PC-9 (cell line): ENCODE results near the gene SAMD14. TPM values are rescaled to one million over a fixed set of nuclear protein-coding genes. Genes with fewer than 3 reads are reported as not detected.

Source experiments
- BruUV-seq: library from RNA; stranded (reverse); fragments of 400-500 nt; replicated peaks from 2 replicates; lab custom pipeline; 2021; lab: Mats Ljungman, UMichigan
- CTCF ChIA-PET: fragments of 300-600 bp; sonication (Branson Sonifier 250); formaldehyde crosslinking; loops from one replicate; lab custom pipeline; 2022; ENCODE audit warnings: antibody characterized with exemption; lab: Charles Lee
- POLR2A ChIA-PET: fragments of 300-600 bp; sonication (Branson Sonifier 250); formaldehyde crosslinking; loops from one replicate; lab custom pipeline; 2022; ENCODE audit warnings: antibody characterized with exemption; ENCODE audit not compliant: unreplicated experiment; lab: Charles Lee
- DNase-seq, 2 experiments: peaks; one replicate each; pipeline versions ENCODE4 v3.0.0 to v3.0.0-alpha.2; 2015 to 2022; ENCODE audit warnings: mixed read lengths in 1 of 2
- H2AFZ ChIP-seq: fragments of 200-600 bp; sonication (generic); 2 replicates; pipeline ENCODE4 v1.8.1; 2017; ENCODE audit warnings: antibody characterized with exemption
- H3F3A ChIP-seq: fragments of 200-600 bp; sonication (generic); 2 replicates; pipeline ENCODE4 v1.8.1; 2017; ENCODE audit warnings: antibody characterized with exemption, mild to moderate bottlenecking, low read depth; ENCODE audit not compliant: insufficient read depth
- H3K27ac ChIP-seq: fragments of 200-600 bp; sonication (generic); 2 replicates; pipeline ENCODE4 v1.6.1; 2016; ENCODE audit warnings: mixed run types
- H3K27me3 ChIP-seq: fragments of 200-600 bp; sonication (generic); 2 replicates; pipeline ENCODE4 v1.6.1; 2016; ENCODE audit warnings: low read depth, mixed run types; ENCODE audit not compliant: insufficient read depth
- H3K36me3 ChIP-seq: fragments of 200-600 bp; sonication (generic); 2 replicates; pipeline ENCODE4 v1.6.1; 2016; ENCODE audit warnings: low read depth, mixed run types
- H3K4me1 ChIP-seq: fragments of 200-600 bp; sonication (generic); replicated peaks from 2 replicates; pipeline ENCODE4 v1.6.1; 2016; ENCODE audit warnings: mixed run types; ENCODE audit not compliant: insufficient read depth
- H3K4me2 ChIP-seq: fragments of 200-600 bp; sonication (generic); 2 replicates; pipeline ENCODE4 v1.6.1; 2017; ENCODE audit warnings: mixed run types
- H3K4me3 ChIP-seq: fragments of 200-600 bp; sonication (generic); 2 replicates; pipeline ENCODE4 v1.6.1; 2016; ENCODE audit warnings: mixed run types
- H3K79me2 ChIP-seq: fragments of 200-600 bp; sonication (generic); 2 replicates; pipeline ENCODE4 v1.6.1; 2017; ENCODE audit warnings: low read depth, mixed run types
- H3K9me2 ChIP-seq: fragments of 200-600 bp; sonication (generic); 2 replicates; pipeline ENCODE4 v1.8.1; 2017; ENCODE audit warnings: mild to moderate bottlenecking; ENCODE audit not compliant: insufficient read depth
- H3K9me3 ChIP-seq: fragments of 200-600 bp; sonication (generic); 2 replicates; pipeline ENCODE4 v1.8.1; 2016; ENCODE audit warnings: low read depth; ENCODE audit not compliant: insufficient read depth
- H4K20me1 ChIP-seq: fragments of 200-600 bp; sonication (generic); 2 replicates; pipeline ENCODE4 v1.8.1; 2017; ENCODE audit not compliant: insufficient read depth
- CTCF ChIP-seq: fragments of 200-600 bp; sonication (generic); conservative IDR thresholded peaks from 2 replicates; pipeline ENCODE4 v1.6.1; 2017; ENCODE audit warnings: mixed run types, antibody characterized with exemption, mild to moderate bottlenecking, moderate library complexity
- EZH2 ChIP-seq: fragments of 200-600 bp; sonication (generic); IDR thresholded peaks from 2 replicates; pipeline ENCODE4 v1.8.0; 2017; ENCODE audit warnings: antibody characterized with exemption, low read depth
- intact Hi-C: fragments of 100-400 bp; cut with micrococcal nuclease; formaldehyde crosslinking; loops from one replicate; pipeline ENCODE4 v1.10.0; 2022; ENCODE audit not compliant: unreplicated experiment
- total RNA-seq: library from RNA; stranded (reverse); gene quantifications from 2 replicates; pipeline ENCODE4 v1.2.3, GENCODE V29; 2021

SAMD14 gene
- total RNA-seq, 1 experiment from 2014 or later = 0.17 TPM

- no peak overlapping the region for H3K4me3 ChIP-seq
- H3K4me1 ChIP-seq = peaks cover 20% of the 10 kb centered on the region
- H3K4me2 ChIP-seq = no peak overlapping the region
- H3K79me2 ChIP-seq = no peaks in the 10 kb centered on the region
- DNase-seq = no peak
- POLR2A ChIA-PET = no interaction called here
- TF ChIP-seq EZH2 (no peak), CTCF (no peak)
- intact Hi-C loops = no loop called here
- H3K27ac ChIP-seq = no peak overlapping the region
- H3K36me3 ChIP-seq = no peaks in the 10 kb centered on the region
- no peaks in the 10 kb centered on the region for H4K20me1 ChIP-seq
- H3K9me2 ChIP-seq = no peaks in the 10 kb centered on the region
- peaks cover 5% of the 10 kb centered on the region; the same call in 1 of the 2 replicates for H3F3A ChIP-seq
- H2AFZ ChIP-seq = no peak overlapping the region
- no peaks in the 10 kb centered on the region for H3K9me3 ChIP-seq
- no peaks in the 10 kb centered on the region for H3K27me3 ChIP-seq
- CTCF ChIA-PET = no interaction called here
- no TSS peak for BruUV-seq
These were observed 20.2 kb downstream of the SAMD14 start for GRCh38 chr17:50109785-50110184.

- TF ChIP-seq CTCF = no peak
- no peak for TF ChIP-seq EZH2
- H3F3A ChIP-seq = peaks cover 5% of the 10 kb centered on the region; the same call in 1 of the 2 replicates
- H2AFZ ChIP-seq = no peak overlapping the region
- POLR2A ChIA-PET = no interaction called here
- H3K4me3 ChIP-seq = no peak overlapping the region
- no peaks in the 10 kb centered on the region for H3K27me3 ChIP-seq
- H3K4me2 ChIP-seq = no peak overlapping the region
- no peaks in the 10 kb centered on the region for H3K9me3 ChIP-seq
- CTCF ChIA-PET = no interaction called here
- H4K20me1 ChIP-seq = no peaks in the 10 kb centered on the region
- intact Hi-C loops = no loop called here
- H3K4me1 ChIP-seq = peaks cover 20% of the 10 kb centered on the region
- H3K36me3 ChIP-seq = no peaks in the 10 kb centered on the region
- H3K79me2 ChIP-seq = no peaks in the 10 kb centered on the region
- no peak for DNase-seq
- H3K9me2 ChIP-seq = no peaks in the 10 kb centered on the region
- no TSS peak for BruUV-seq
- no peak overlapping the region for H3K27ac ChIP-seq
These were observed 20.8 kb downstream of the SAMD14 start for GRCh38 chr17:50109207-50109606.

- no peaks in the 10 kb centered on the region for H3K79me2 ChIP-seq
- no peak for DNase-seq
- no peak overlapping the region for H3K27ac ChIP-seq
- no peaks in the 10 kb centered on the region for H3K27me3 ChIP-seq
- H3F3A ChIP-seq = peaks cover 5% of the 10 kb centered on the region; the same call in 1 of the 2 replicates
- 0 out of 2 replicates have a peak overlapping the region, but pooled peaks have one; percentile 11 for H3K4me2 ChIP-seq
- intact Hi-C loops = no loop called here
- H3K36me3 ChIP-seq = no peaks in the 10 kb centered on the region
- ChIA-PET POLR2A (no interaction called here), CTCF (interaction anchor here (1.8 kb wide), 1 partner anchor 14 kb away, joined by 9 read pairs; no protein-coding TSS in a partner anchor)
- H4K20me1 ChIP-seq = no peaks in the 10 kb centered on the region
- no peak overlapping the region for H3K4me3 ChIP-seq
- no peak overlapping the region for H2AFZ ChIP-seq
- no peaks in the 10 kb centered on the region for H3K9me2 ChIP-seq
- H3K9me3 ChIP-seq = no peaks in the 10 kb centered on the region
- BruUV-seq = no TSS peak
- TF ChIP-seq CTCF (no peak), EZH2 (no peak)
- peaks cover 20% of the 10 kb centered on the region for H3K4me1 ChIP-seq
These were observed 21.4 kb downstream of the SAMD14 start for GRCh38 chr17:50108556-50108955.
